HepG2 (cell line): Measurements from ENCODE around the gene DLG2.

ENCODE experiments used
- EZH2 ChIP-seq: conservative IDR thresholded peaks from 2 replicates; pipeline ENCODE4 v1.6.1; 2012; ENCODE audit warnings: mild to moderate bottlenecking, low read depth, low read length, moderate library complexity
- FOSL2 ChIP-seq: sonication (generic); formaldehyde crosslinking; IDR thresholded peaks from 2 replicates; pipeline ENCODE4 v1.4.0; 2020; ENCODE audit warnings: missing genetic modification reagents
- ZNF343 ChIP-seq: sonication (generic); formaldehyde crosslinking; IDR thresholded peaks from 2 replicates; pipeline ENCODE4 v1.4.0; 2020; ENCODE audit warnings: mild to moderate bottlenecking, missing genetic modification reagents

DNA sequence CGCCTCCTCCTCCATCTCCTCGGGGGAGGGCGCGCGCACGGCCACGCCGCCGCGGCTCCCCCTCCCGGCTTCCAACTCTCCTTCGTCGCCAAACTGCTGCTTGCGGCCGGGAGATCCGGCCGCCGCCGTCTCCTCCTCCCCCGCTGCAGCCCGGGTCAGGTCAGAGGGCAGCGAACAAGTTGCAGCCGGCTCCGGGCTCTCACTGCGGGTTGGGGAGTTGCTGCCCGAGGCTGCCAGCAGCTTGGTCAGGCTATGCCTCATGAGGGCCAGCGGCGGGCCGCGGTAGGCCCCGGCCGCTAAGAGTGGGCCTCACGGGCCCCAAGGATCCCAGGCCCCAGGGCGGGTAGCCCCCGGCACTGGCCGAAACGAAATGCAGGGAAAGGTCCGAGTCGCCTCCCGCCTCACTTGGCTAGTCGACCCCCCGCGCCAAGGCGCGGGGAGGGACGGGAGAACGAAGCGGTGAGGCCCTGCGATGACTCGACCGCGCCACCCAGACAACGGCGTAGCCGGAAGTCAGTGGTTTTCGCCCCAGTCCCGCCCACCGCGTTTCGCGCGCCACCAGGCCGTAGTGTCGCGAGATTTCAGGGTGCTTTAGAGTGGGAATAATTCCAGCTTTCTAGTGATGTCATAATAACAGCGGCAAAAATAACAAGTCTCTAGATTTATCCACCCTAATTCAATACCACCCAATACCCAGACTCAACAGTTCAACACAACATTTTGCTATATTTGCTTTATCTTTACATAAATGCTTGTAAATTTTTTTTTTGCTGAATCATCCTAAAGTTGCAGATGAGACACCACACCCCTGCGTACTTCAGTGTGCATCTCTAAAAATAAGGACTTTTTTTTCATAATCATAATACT, 37.7 kb upstream of the DLG2 start, which contains the start of gene CREBZF:
- TF ChIP-seq FOSL2 (CRISPR knock-in tag), result peak; percentile 72
- TF ChIP-seq EZH2, result no peak
- TF ChIP-seq ZNF343, result no peak
